Measurements from ENCODE around the gene SUCNR1. TPM values are rescaled to one million over a fixed set of nuclear protein-coding genes. Genes with fewer than 3 reads are reported as not detected.
"Not testable (repeated sequence)": the region's sequence is repeated elsewhere in the genome, so short reads cannot be mapped to it uniquely, and the experiment has no call there.

Gene SUCNR1
- polyA plus RNA-seq, 1 donor, result 0.69 TPM

GRCh38 chr3:151871639-151872468, 1.6 kb upstream of the SUCNR1 start:
- WGBS (ENCODE audit: insufficient coverage, low lambda C conversion rate), result no CpG with 5 or more reads among the region's 8 CpGs
- H3K36me3 ChIP-seq (ENCODE audit: control insufficient read depth, insufficient read depth, low read length), result no peaks in the 10 kb centered on the region
- peak; percentile 24 to 45 for DNase-seq
- no peaks in the 10 kb centered on the region for H3K27me3 ChIP-seq (ENCODE audit: control insufficient read depth, insufficient read depth, low read length)
- H3K9me3 ChIP-seq (ENCODE audit: control insufficient read depth, low read depth, low read length), result no peaks in the 10 kb centered on the region
- H3K4me1 ChIP-seq (ENCODE audit: control insufficient read depth, insufficient read depth, low read length), result peaks cover 4% of the 10 kb centered on the region
- no peak overlapping the region for H3K4me3 ChIP-seq (ENCODE audit: low read length)
- peak overlapping the region; percentile 45 for H3K27ac ChIP-seq (ENCODE audit: low read length)

- H3K27ac ChIP-seq (ENCODE audit: low read length); H3K27me3 ChIP-seq (ENCODE audit: control insufficient read depth, insufficient read depth, low read length); DNase-seq; H3K9me3 ChIP-seq (ENCODE audit: control insufficient read depth, low read depth, low read length); H3K4me1 ChIP-seq (ENCODE audit: control insufficient read depth, insufficient read depth, low read length); H3K4me3 ChIP-seq (ENCODE audit: low read length); H3K36me3 ChIP-seq (ENCODE audit: control insufficient read depth, insufficient read depth, low read length): not testable (repeated sequence)
- no CpG with 5 or more reads among the region's 5 CpGs for WGBS (ENCODE audit: insufficient coverage, low lambda C conversion rate)
Measured at GRCh38 chr3:151874079-151874478, 636 bp downstream of the SUCNR1 start.

GRCh38 chr3:151875759-151876158, 2.3 kb downstream of the SUCNR1 start:
- peaks cover 4% of the 10 kb centered on the region for H3K4me1 ChIP-seq (ENCODE audit: control insufficient read depth, insufficient read depth, low read length)
- WGBS (ENCODE audit: insufficient coverage, low lambda C conversion rate), result no CpG with 5 or more reads among the region's 3 CpGs
- no peaks in the 10 kb centered on the region for H3K9me3 ChIP-seq (ENCODE audit: control insufficient read depth, low read depth, low read length)
- no peaks in the 10 kb centered on the region for H3K27me3 ChIP-seq (ENCODE audit: control insufficient read depth, insufficient read depth, low read length)
- H3K27ac ChIP-seq (ENCODE audit: low read length), result peak overlapping the region; percentile 95
- no peaks in the 10 kb centered on the region for H3K36me3 ChIP-seq (ENCODE audit: control insufficient read depth, insufficient read depth, low read length)
- peak; percentile 89 to 94 for DNase-seq
- no peak overlapping the region for H3K4me3 ChIP-seq (ENCODE audit: low read length)

- Histone ChIP-seq H3K27ac (ENCODE audit: low read length) (no peak overlapping the region), H3K27me3 (ENCODE audit: control insufficient read depth, insufficient read depth, low read length) (no peaks in the 10 kb centered on the region), H3K4me3 (ENCODE audit: low read length) (no peak overlapping the region), H3K9me3 (ENCODE audit: control insufficient read depth, low read depth, low read length) (no peaks in the 10 kb centered on the region), H3K36me3 (ENCODE audit: control insufficient read depth, insufficient read depth, low read length) (no peaks in the 10 kb centered on the region), H3K4me1 (ENCODE audit: control insufficient read depth, insufficient read depth, low read length) (peaks cover 4% of the 10 kb centered on the region)
- no CpG with 5 or more reads among the region's 2 CpGs for WGBS (ENCODE audit: insufficient coverage, low lambda C conversion rate)
- no peak for DNase-seq
Measured at GRCh38 chr3:151877269-151877668, 3.8 kb downstream of the SUCNR1 start.

GRCh38 chr3:151878465-151878864, 5.0 kb downstream of the SUCNR1 start:
- no peaks in the 10 kb centered on the region for H3K9me3 ChIP-seq (ENCODE audit: control insufficient read depth, low read depth, low read length)
- DNase-seq, result no peak
- 100% methylated on average over 1 of the region's 3 CpGs for WGBS (ENCODE audit: insufficient coverage, low lambda C conversion rate)
- peaks cover 4% of the 10 kb centered on the region for H3K4me1 ChIP-seq (ENCODE audit: control insufficient read depth, insufficient read depth, low read length)
- no peak overlapping the region for H3K4me3 ChIP-seq (ENCODE audit: low read length)
- no peaks in the 10 kb centered on the region for H3K36me3 ChIP-seq (ENCODE audit: control insufficient read depth, insufficient read depth, low read length)
- no peaks in the 10 kb centered on the region for H3K27me3 ChIP-seq (ENCODE audit: control insufficient read depth, insufficient read depth, low read length)
- H3K27ac ChIP-seq (ENCODE audit: low read length), result no peak overlapping the region

- DNase-seq, result no peak
- H3K9me3 ChIP-seq (ENCODE audit: control insufficient read depth, low read depth, low read length), result no peaks in the 10 kb centered on the region
- H3K4me3 ChIP-seq (ENCODE audit: low read length), result no peak overlapping the region
- no peaks in the 10 kb centered on the region for H3K27me3 ChIP-seq (ENCODE audit: control insufficient read depth, insufficient read depth, low read length)
- H3K27ac ChIP-seq (ENCODE audit: low read length), result no peak overlapping the region
- no peaks in the 10 kb centered on the region for H3K36me3 ChIP-seq (ENCODE audit: control insufficient read depth, insufficient read depth, low read length)
- H3K4me1 ChIP-seq (ENCODE audit: control insufficient read depth, insufficient read depth, low read length), result peaks cover 4% of the 10 kb centered on the region
- WGBS (ENCODE audit: insufficient coverage, low lambda C conversion rate), result no CpG with 5 or more reads among the region's 1 CpG
Measured at GRCh38 chr3:151879037-151879436, 5.6 kb downstream of the SUCNR1 start.

GRCh38 chr3:151879679-151880415, 6.4 kb downstream of the SUCNR1 start:
- no peaks in the 10 kb centered on the region for H3K27me3 ChIP-seq (ENCODE audit: control insufficient read depth, insufficient read depth, low read length)

GRCh38 chr3:151880416-151880690, 6.9 kb downstream of the SUCNR1 start:
- WGBS (ENCODE audit: insufficient coverage, low lambda C conversion rate), result no CpG with 5 or more reads among the region's 2 CpGs
- Histone ChIP-seq H3K27ac (ENCODE audit: low read length) (no peak overlapping the region), H3K27me3 (ENCODE audit: control insufficient read depth, insufficient read depth, low read length) (no peaks in the 10 kb centered on the region), H3K4me1 (ENCODE audit: control insufficient read depth, insufficient read depth, low read length) (peaks cover 4% of the 10 kb centered on the region), H3K36me3 (ENCODE audit: control insufficient read depth, insufficient read depth, low read length) (no peaks in the 10 kb centered on the region), H3K4me3 (ENCODE audit: low read length) (no peak overlapping the region), H3K9me3 (ENCODE audit: control insufficient read depth, low read depth, low read length) (no peaks in the 10 kb centered on the region)
- no peak for DNase-seq

More at GRCh38 chr3:151879679-151880415, 6.4 kb downstream of the SUCNR1 start:
- Histone ChIP-seq H3K27ac (ENCODE audit: low read length) (no peak overlapping the region), H3K9me3 (ENCODE audit: control insufficient read depth, low read depth, low read length) (no peaks in the 10 kb centered on the region), H3K4me3 (ENCODE audit: low read length) (no peak overlapping the region), H3K36me3 (ENCODE audit: control insufficient read depth, insufficient read depth, low read length) (no peaks in the 10 kb centered on the region), H3K4me1 (ENCODE audit: control insufficient read depth, insufficient read depth, low read length) (peaks cover 4% of the 10 kb centered on the region)
- 70% methylated on average over 3 of the region's 3 CpGs for WGBS (ENCODE audit: insufficient coverage, low lambda C conversion rate)
- no peak for DNase-seq

- Histone ChIP-seq H3K4me1 (ENCODE audit: control insufficient read depth, insufficient read depth, low read length) (peaks cover under 1% of the 10 kb centered on the region), H3K36me3 (ENCODE audit: control insufficient read depth, insufficient read depth, low read length) (no peaks in the 10 kb centered on the region)
Measured at GRCh38 chr3:151881137-151881536, 7.7 kb downstream of the SUCNR1 start.

GRCh38 chr3:151885397-151885796, 12.0 kb downstream of the SUCNR1 start:
- not testable (repeated sequence) for H3K4me1 ChIP-seq (ENCODE audit: control insufficient read depth, insufficient read depth, low read length); H3K27ac ChIP-seq (ENCODE audit: low read length); H3K36me3 ChIP-seq (ENCODE audit: control insufficient read depth, insufficient read depth, low read length); H3K4me3 ChIP-seq (ENCODE audit: low read length); H3K9me3 ChIP-seq (ENCODE audit: control insufficient read depth, low read depth, low read length); DNase-seq; H3K27me3 ChIP-seq (ENCODE audit: control insufficient read depth, insufficient read depth, low read length)
- WGBS (ENCODE audit: insufficient coverage, low lambda C conversion rate), result no CpG with 5 or more reads among the region's 3 CpGs

More at GRCh38 chr3:151881137-151881536, 7.7 kb downstream of the SUCNR1 start:
- DNase-seq, result no peak
- no peak overlapping the region for H3K27ac ChIP-seq (ENCODE audit: low read length)
- H3K27me3 ChIP-seq (ENCODE audit: control insufficient read depth, insufficient read depth, low read length), result no peaks in the 10 kb centered on the region
- H3K4me3 ChIP-seq (ENCODE audit: low read length), result no peak overlapping the region
- H3K9me3 ChIP-seq (ENCODE audit: control insufficient read depth, low read depth, low read length), result no peaks in the 10 kb centered on the region
- WGBS (ENCODE audit: insufficient coverage, low lambda C conversion rate), result no CpG with 5 or more reads among the region's 6 CpGs
